Heart right ventricle (tissue), 16 donors: ENCODE measurements around the gene TLN1. TPM values are rescaled to one million over a fixed set of nuclear protein-coding genes. Genes with fewer than 3 reads are reported as not detected.

Source experiments
- ATAC-seq, 8 donors: fragments of 200-7000 bp; cut with Tn5 transposase; one replicate each; pipeline ENCODE4 v1.9.1; 2020; ENCODE audit warnings: mild to moderate bottlenecking in 8 of 8, moderate library complexity in 8 of 8, moderate number of reproducible peaks in 1 of 8
- DNase-seq, 2 donors: peaks; one replicate each; pipeline ENCODE4 v3.0.0-alpha.2; 2020
- H3K27ac ChIP-seq, 10 donors: fragments of 200-600 bp; sonication (generic) in 2 of 10; one replicate each; pipeline versions ENCODE4 v1.5.0 to v1.8.0; 2020 to 2022; ENCODE audit warnings: mild to moderate bottlenecking in 3 of 10
- H3K27me3 ChIP-seq, 7 donors: fragments of 200-600 bp; one replicate each; pipeline ENCODE4 v1.8.0; 2021 to 2022; ENCODE audit warnings: mild to moderate bottlenecking in 2 of 7
- H3K36me3 ChIP-seq, 9 donors: fragments of 200-600 bp; sonication (generic) in 1 of 9; one replicate each; pipeline versions ENCODE4 v1.5.0 to v1.8.0; 2020 to 2022; ENCODE audit warnings: mild to moderate bottlenecking in 2 of 9
- H3K4me1 ChIP-seq, 9 donors: fragments of 200-600 bp; sonication (generic) in 1 of 9; one replicate each; pipeline versions ENCODE4 v1.5.0 to v1.8.0; 2020 to 2022; ENCODE audit warnings: mild to moderate bottlenecking in 4 of 9
- H3K4me3 ChIP-seq, 10 donors: fragments of 200-600 bp; sonication (generic) in 2 of 10; one replicate each; pipeline versions ENCODE4 v1.5.0 to v1.8.0; 2020 to 2022; ENCODE audit warnings: mild to moderate bottlenecking in 7 of 10, moderate library complexity in 2 of 10
- H3K9me3 ChIP-seq, 11 donors: fragments of 200-600 bp in 10 of 11; sonication (generic) in 2 of 11; one replicate each; pipeline versions ENCODE4 v1.5.0 to v1.8.0; 2013 to 2022; ENCODE audit warnings: mild to moderate bottlenecking in 2 of 11, control low read depth in 1 of 11, moderate library complexity in 1 of 11
- WGBS, 2 donors: extraction: QIAGEN DNeasy Blood & Tissue Kit; methylation state at CpG; one replicate each; pipeline ENCODE4 v1.1.7; 2013; ENCODE audit warnings: inconsistent platforms in 1 of 2; 5-methylcytosine and 5-hydroxymethylcytosine counted together
- intact Hi-C, 10 donors: fragments of 100-400 bp; cut with DNase I; formaldehyde crosslinking; loops; one replicate each; pipeline versions ENCODE4 v1.11.1 to v1.14.2; 2022
- polyA plus RNA-seq, 2 donors: library from polyadenylated mRNA; stranded (reverse); fragments of 200-250 nt; gene quantifications; one replicate each; pipeline ENCODE4 v1.2.3, GENCODE V29; 2013
- total RNA-seq, 10 donors: library from RNA; stranded (reverse); fragmentation: NEBNext Ultra II Directional in 3 of 10; extraction: Animal tissue kit (Norgen Biotek cat#: 25700) in 3 of 10; gene quantifications; one replicate each; pipeline versions ENCODE4 v1.2.1 to v1.2.4, GENCODE V29; 2021 to 2023
- TF ChIP-seq, protein P1 (sequence below), 9 donors: fragments of 200-600 bp; sonication (generic) in 2 of 9; IDR thresholded peaks; one replicate each; pipeline versions ENCODE4 v1.5.0 to v1.8.0; 2021 to 2022; ENCODE audit warnings: antibody characterized with exemption in 9 of 9, mild to moderate bottlenecking in 5 of 9, moderate library complexity in 1 of 9
- donor health status: Arrhythmogenic right ventricular cardiomyopathy.
- donor health status: ischemic (EF 13 %, LVEDD 7.1; RV severe dilation, severe dysfunction).
- donor health status: healthy with polysubstance abuse.
- donor health status: DM: no; HTN: yes; CAD: no.
- donor health status: DM: no; HTN: no; CAD: no.
- donor health status: ischemic (EF 25% LVEDD 6.9; RV normal size, moderate dysfunction).
- donor health status: ischemic (EF 25% LVEDD 5.7; RV mildly dilated, moderate dysfunction).
- donor health status: healthy.
- donor health status: DM: yes; HTN: yes; CAD: no.
- donor health status: Ischemic cardiomyopathy.
- donor health status: ischemic (EF 35%, LVEDD 5.7; RV mildly dilated, moderate dysfunction).
- donor health status: nonischemic (EF 11% LVEDD 7.7; RV severe dilation, severe dysfunction).
- donor health status: DM: yes; HTN: yes; CAD: no.
- donor health status: PGD.
- donor health status: ischemic (EF 29% LVEDD 5.4; RV normal size, mild dysfunction).
- donor health status: nonischemic (EF 23%, LVEDD 6.1; RV moderate dilation, normal function).

Gene TLN1
- total and polyA plus RNA-seq, 12 donors: 99.6 to 323 (median 238) TPM

DNA sequence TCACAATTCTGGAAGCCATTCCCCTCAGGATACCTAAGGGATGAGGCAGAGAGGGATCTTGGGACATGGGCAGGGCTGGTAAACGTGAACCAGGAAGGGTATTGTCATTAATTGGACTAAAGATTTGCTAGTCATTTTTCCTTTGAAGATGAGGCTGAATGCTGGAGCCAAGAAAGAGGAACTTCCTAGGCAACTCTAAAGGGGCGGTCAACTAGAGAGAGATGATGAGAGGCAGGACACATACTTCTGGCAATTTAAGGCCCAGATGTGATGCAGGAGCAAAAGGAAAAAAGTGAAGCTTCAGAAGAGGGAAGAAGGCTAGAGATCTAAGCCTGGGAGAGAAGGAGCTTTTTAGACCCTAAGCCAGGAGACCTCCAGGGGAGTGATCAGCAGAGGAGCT lies 11.5 kb upstream of the TLN1 start:
- ATAC-seq (no peak), DNase-seq (no peak)
- no peaks in the 10 kb centered on the region for H3K9me3 ChIP-seq
- peaks cover 0 to 61% (median 44%) of the 10 kb centered on the region in 9 donors for H3K4me1 ChIP-seq
- H3K4me3 ChIP-seq: no peak overlapping the region
- H3K27me3 ChIP-seq: no peaks in the 10 kb centered on the region
- no peak overlapping the region for H3K27ac ChIP-seq
- 58 to 62% methylated on average over 2 of the region's 2 CpGs for WGBS, 2 donors
- TF ChIP-seq, protein P1, sequence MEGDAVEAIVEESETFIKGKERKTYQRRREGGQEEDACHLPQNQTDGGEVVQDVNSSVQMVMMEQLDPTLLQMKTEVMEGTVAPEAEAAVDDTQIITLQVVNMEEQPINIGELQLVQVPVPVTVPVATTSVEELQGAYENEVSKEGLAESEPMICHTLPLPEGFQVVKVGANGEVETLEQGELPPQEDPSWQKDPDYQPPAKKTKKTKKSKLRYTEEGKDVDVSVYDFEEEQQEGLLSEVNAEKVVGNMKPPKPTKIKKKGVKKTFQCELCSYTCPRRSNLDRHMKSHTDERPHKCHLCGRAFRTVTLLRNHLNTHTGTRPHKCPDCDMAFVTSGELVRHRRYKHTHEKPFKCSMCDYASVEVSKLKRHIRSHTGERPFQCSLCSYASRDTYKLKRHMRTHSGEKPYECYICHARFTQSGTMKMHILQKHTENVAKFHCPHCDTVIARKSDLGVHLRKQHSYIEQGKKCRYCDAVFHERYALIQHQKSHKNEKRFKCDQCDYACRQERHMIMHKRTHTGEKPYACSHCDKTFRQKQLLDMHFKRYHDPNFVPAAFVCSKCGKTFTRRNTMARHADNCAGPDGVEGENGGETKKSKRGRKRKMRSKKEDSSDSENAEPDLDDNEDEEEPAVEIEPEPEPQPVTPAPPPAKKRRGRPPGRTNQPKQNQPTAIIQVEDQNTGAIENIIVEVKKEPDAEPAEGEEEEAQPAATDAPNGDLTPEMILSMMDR (IDR thresholded peaks at IDR 0.05): no peak
- peaks cover 0 to 81% (median 57%) of the 10 kb centered on the region in 9 donors for H3K36me3 ChIP-seq
- intact Hi-C loops: no loop called here

DNA sequence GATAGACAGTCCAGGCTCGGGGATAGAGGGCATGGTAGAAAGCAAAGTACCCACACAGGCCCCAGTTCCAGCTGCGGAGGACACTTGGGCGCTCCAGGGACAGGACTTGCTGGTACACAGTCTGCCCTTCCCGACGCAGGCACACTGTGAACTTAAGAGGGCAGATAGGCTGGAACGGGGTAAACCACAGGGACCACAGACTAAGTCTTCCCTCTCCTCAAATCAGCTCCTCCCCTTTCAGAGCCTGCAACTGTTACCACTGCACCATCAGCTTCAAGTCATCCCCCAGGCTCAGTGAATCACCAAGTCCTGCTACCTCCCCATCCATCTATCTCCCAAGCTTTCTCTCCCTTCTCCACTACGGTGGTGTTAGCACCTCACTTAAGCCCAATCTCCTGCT lies 9.7 kb upstream of the TLN1 start:
- no peaks in the 10 kb centered on the region for H3K27me3 ChIP-seq
- peaks cover 0 to 47% (median 30%) of the 10 kb centered on the region in 9 donors for H3K4me1 ChIP-seq
- intact Hi-C loops: no loop called here
- no peak for DNase-seq
- no peaks in the 10 kb centered on the region for H3K9me3 ChIP-seq
- peaks cover 0 to 95% (median 74%) of the 10 kb centered on the region in 9 donors for H3K36me3 ChIP-seq
- TF ChIP-seq, protein P1 (IDR thresholded peaks at IDR 0.05): no peak
- H3K4me3 ChIP-seq: no peak overlapping the region
- ATAC-seq: peak in 1 of 8 donors; percentile 30
- WGBS, 2 donors: 74 to 79% methylated on average over 7 of the region's 7 CpGs
- H3K27ac ChIP-seq: no peak overlapping the region

DNA sequence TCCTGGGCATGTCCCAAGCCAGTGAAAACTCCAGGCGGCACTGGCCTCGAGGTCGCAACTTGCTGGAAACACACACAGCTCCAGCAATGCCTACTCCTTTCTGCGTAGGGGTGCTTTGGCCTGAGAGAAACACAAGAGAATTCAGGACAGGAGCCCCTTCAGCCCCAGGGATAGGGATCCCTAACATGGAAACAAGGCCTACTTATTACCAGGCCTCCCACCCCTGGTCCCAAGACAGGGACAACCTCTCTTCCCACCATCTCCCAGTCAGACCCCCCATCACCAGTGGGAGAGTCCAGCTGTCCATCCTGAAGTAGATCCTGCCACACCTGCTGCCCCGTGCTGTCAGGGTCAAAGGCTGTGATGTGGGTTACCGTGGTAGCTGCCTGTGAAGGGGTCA lies 8.2 kb upstream of the TLN1 start:
- DNase-seq (no peak), ATAC-seq (no peak)
- intact Hi-C loops: no loop called here
- Histone ChIP-seq H3K27ac (no peak overlapping the region), H3K36me3 (peaks cover 0 to 100% (median 88%) of the 10 kb centered on the region in 9 donors), H3K27me3 (no peaks in the 10 kb centered on the region), H3K4me3 (no peak overlapping the region), H3K9me3 (no peaks in the 10 kb centered on the region), H3K4me1 (peaks cover 0 to 37% (median 15%) of the 10 kb centered on the region in 9 donors)
- WGBS, 2 donors: 86 to 88% methylated on average over 6 of the region's 6 CpGs
- TF ChIP-seq, protein P1 (IDR thresholded peaks at IDR 0.05): no peak

DNA sequence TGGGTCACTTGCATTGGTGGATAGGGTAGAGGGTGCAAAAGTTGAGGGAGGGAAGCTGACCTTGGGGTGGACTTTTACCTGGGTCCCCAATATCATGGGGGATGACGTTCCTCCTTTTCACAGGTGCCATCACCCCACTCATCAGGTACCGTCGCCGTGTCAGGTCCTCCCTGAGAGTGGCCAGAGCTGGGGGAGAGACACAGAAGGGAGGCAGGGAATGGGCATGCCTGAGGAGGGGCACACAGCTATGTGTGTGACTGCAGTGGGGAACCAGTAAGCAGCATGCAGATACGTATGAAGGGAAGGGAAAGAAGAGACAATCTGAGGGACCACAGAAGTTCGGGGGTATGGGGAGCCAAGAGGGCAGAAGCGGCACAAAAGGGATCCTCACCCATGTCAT lies 6.9 kb upstream of the TLN1 start:
- Histone ChIP-seq H3K27ac (no peak overlapping the region), H3K36me3 (peaks cover 0 to 100% (median 78%) of the 10 kb centered on the region in 9 donors), H3K4me3 (no peak overlapping the region), H3K9me3 (no peaks in the 10 kb centered on the region), H3K27me3 (no peaks in the 10 kb centered on the region), H3K4me1 (peaks cover 0 to 28% (median 6%) of the 10 kb centered on the region in 9 donors)
- TF ChIP-seq, protein P1 (IDR thresholded peaks at IDR 0.05): no peak
- 84% methylated on average over 7 of the region's 7 CpGs for WGBS, 2 donors
- intact Hi-C loops: loop anchor here in 2 of 10 donors (10.0 kb wide), 2 partner anchors 76 to 84 kb away; partner anchors contain the start of genes CCDC107 (in 1 of the 2), HINT2 (in 1 of the 2), RMRP (in 1 of the 2) and SIT1 (in 1 of the 2)
- ATAC-seq: no peak
- DNase-seq: no peak
